ENCODE results near the gene NAPG.
"Not testable (repeated sequence)": the region's sequence is repeated elsewhere in the genome, so short reads cannot be mapped to it uniquely, and the experiment has no call there.

NAPG gene

GRCh38 chr18:10525697-10526560, at the start of gene NAPG:
NAPG (plus strand) TSS chr18:10526027; CDS start chr18:10526103, 76 bp downstream.
- peak; percentile 94 for DNase-seq (ENCODE audit: low spot score)

- peak; percentile 2 for DNase-seq (ENCODE audit: low spot score)
Observed at GRCh38 chr18:10476338-10476791, 49.5 kb upstream of the NAPG start.

- no peak for DNase-seq (ENCODE audit: low spot score)
Observed at GRCh38 chr18:10477121-10477862, 48.5 kb upstream of the NAPG start.

- no peak for DNase-seq (ENCODE audit: low spot score)
Observed at GRCh38 chr18:10477863-10478260, 48.0 kb upstream of the NAPG start.

GRCh38 chr18:10481831-10482230, 44.0 kb upstream of the NAPG start:
- DNase-seq (ENCODE audit: low spot score) = no peak

- no peak for DNase-seq (ENCODE audit: low spot score)
Observed at GRCh38 chr18:10482363-10482984, 43.4 kb upstream of the NAPG start.

- DNase-seq (ENCODE audit: low spot score) = no peak
Observed at GRCh38 chr18:10482985-10483949, 42.6 kb upstream of the NAPG start.

- no peak for DNase-seq (ENCODE audit: low spot score)
Observed at GRCh38 chr18:10485475-10485874, 40.4 kb upstream of the NAPG start.

- DNase-seq (ENCODE audit: low spot score) = no peak
Observed at GRCh38 chr18:10486362-10486761, 39.5 kb upstream of the NAPG start.

GRCh38 chr18:10487154-10487553, 38.7 kb upstream of the NAPG start:
- DNase-seq (ENCODE audit: low spot score) = no peak

GRCh38 chr18:10488017-10488416, 37.8 kb upstream of the NAPG start:
- DNase-seq (ENCODE audit: low spot score) = no peak

GRCh38 chr18:10490401-10491165, 35.2 kb upstream of the NAPG start:
- no peak for DNase-seq (ENCODE audit: low spot score)

GRCh38 chr18:10495936-10496335, 29.9 kb upstream of the NAPG start:
- DNase-seq (ENCODE audit: low spot score) = no peak

- DNase-seq (ENCODE audit: low spot score) = no peak
Observed at GRCh38 chr18:10497206-10497749, 28.5 kb upstream of the NAPG start.

GRCh38 chr18:10499230-10499629, 26.6 kb upstream of the NAPG start:
- DNase-seq (ENCODE audit: low spot score) = no peak

- DNase-seq (ENCODE audit: low spot score) = no peak
Observed at GRCh38 chr18:10500038-10500437, 25.8 kb upstream of the NAPG start.

- no peak for DNase-seq (ENCODE audit: low spot score)
Observed at GRCh38 chr18:10504723-10505122, 21.1 kb upstream of the NAPG start.

GRCh38 chr18:10505892-10506291, 19.9 kb upstream of the NAPG start:
- not testable (repeated sequence) for DNase-seq (ENCODE audit: low spot score)

- DNase-seq (ENCODE audit: low spot score) = no peak
Observed at GRCh38 chr18:10508591-10508990, 17.2 kb upstream of the NAPG start.

- no peak for DNase-seq (ENCODE audit: low spot score)
Observed at GRCh38 chr18:10511236-10511635, 14.6 kb upstream of the NAPG start.
